Effector CD4-positive, alpha-beta T cell (primary cell): Measurements from ENCODE around the gene SLC43A2.
"Not testable (repeated sequence)": the region's sequence is repeated elsewhere in the genome, so short reads cannot be mapped to it uniquely, and the experiment has no call there.

ENCODE experiments used
- DNase-seq: peaks from one replicate; pipeline ENCODE4 v3.0.0-alpha.2; 2020
- total RNA-seq: gene quantifications from one replicate; lab custom pipeline; 2026; lab: John Stamatoyannopoulos, UW

SLC43A2 gene
- 8.3 reads per million, percentile 28 among the genes with 10 or more reads in this experiment for total RNA-seq

GRCh38 chr17:1627982-1628855 lies at the start of gene SLC43A2:
SLC43A2 (minus strand) TSS chr17:1628834; CDS start chr17:1627874, 960 bp downstream.
- DNase-seq = peak; percentile 67

DNA sequence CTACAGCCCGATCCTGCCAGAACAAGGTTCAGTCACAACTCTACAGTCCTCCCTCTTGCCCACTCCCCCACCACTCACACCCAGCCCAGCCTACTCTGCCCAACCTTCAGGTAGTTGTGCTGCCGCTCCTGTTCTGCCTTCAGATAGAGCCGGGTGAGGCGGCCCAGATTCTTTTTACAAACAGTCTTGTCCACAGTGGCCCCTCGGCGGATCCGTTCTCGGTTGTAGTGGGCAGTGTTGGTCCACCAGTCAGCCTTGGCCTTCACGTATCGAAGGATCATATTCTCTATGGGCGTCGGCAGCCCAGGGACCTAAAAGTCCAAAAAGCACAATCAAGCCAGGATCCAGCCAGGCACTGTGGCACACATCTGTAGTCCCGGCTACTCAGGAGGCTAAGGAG lies 47.8 kb upstream of the SLC43A2 start:
- no peak for DNase-seq

- peak; percentile 14 for DNase-seq
These were observed 44.6 kb upstream of the SLC43A2 start for GRCh38 chr17:1673041-1673785.

- not testable (repeated sequence) for DNase-seq
These were observed 35.3 kb upstream of the SLC43A2 start for GRCh38 chr17:1663934-1664333.

DNA sequence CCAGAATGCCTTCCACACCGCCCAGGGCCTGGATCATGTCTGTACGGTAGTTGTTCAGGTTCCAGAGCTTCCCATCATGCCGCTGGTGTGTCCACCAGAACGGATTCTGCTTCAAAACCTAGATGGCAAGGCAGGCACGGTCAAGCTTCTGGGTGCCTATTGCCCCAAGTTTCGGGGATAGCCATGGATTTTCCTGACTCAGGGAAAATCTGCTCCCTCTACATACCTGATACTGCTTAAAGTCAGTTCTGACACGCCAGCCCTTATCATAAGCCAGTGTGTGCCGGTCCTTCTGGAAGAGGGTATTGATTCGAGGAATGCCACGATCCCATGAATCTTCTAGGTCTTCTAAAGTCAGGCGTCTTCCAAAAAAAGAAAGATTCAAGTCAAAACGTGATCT lies 32.4 kb upstream of the SLC43A2 start:
- DNase-seq = no peak

DNA sequence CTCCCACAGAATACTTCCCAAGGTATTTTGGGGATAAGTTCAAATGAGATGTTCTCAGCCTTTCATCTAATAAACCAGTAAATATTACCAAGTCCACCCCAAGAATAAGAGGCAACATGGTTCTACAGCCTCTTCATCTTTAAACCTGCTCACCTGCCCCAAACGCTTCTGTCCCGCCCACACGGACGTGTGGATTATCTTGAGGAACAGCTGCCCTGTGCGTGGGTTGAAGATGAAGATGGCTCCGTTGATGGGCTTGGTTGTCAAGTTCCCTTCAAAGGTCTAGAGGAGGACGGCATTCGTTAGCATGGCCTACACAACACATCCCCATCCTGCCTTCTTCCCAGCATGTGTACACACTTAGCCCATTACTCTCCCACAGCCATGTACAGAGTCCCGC lies 29.5 kb upstream of the SLC43A2 start:
- DNase-seq = no peak

DNA sequence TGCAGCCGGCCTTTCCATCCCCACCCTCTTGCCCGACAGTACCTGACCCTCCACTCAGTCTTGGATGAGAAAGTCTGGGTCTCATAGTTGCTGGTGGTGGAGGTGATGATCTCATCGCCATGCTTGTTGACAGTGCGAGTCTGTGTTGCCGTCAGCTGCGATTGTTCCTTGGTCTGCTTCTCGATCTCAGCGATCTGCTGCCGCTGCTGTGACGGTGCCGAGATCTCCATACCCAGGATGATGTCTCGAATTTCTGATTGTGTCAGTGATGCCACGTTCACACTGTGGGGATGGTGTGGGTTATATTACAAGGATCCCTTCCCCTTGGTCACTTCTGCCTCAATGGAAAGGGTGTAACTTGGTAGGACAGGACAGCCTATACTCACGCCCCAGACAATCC lies 25.1 kb upstream of the SLC43A2 start:
- no peak for DNase-seq

GRCh38 chr17:1652794-1653193 lies 24.2 kb upstream of the SLC43A2 start:
- not testable (repeated sequence) for DNase-seq

DNA sequence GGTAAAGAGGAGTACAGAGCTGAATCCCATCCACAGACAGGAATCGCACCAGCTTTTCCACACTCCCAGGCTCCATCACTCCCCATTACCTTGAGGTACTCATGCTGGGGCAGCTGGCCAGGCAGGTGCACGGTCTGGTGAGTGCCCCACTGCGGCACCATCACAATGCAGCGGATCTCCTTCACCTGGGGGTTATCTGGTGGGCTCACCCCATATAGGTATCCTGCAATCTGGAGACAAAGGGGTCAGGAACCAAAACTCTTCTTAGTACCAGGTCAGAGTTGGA lies 22.9 kb upstream of the SLC43A2 start:
- DNase-seq = no peak

DNA sequence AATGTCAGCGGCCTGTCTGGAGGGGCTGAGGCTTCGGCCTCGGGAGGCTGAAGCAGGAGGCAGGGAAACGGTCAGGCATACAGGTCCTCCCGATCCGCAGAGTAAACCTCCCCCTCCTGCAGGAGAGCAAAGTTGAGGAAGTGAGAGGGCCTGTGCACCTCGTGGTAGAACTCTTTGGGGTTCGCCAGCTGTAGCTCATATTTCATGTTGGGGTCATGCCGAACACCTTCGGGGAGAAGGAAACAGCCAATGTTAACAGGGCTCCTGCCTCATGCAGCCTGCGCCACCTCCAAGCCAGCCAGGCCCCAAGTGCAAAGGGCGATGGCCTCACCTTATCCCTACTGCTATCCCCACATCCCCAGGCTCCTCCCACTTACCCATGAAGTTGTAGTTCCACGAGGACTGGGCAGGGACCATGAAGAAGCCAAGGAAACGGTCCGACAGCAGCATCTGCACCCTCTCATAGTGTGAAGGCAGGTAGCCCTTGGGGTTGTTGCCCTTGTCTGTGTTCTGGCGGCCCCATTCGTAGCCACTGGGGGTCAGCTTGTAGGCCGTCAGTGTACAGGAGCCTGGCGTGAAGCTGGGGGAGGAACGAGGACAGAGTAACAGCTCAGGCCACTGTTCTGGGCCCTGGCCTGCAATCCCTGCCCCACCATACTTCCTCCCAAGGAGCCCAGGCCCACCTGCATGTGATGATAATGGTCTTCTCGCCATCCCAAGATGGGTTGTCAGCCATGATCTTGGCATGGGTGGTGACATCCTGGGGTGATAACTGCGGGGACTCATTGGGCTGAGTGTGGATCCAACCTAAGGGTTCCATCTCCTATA lies 22.3 kb upstream of the SLC43A2 start:
- DNase-seq = no peak

DNA sequence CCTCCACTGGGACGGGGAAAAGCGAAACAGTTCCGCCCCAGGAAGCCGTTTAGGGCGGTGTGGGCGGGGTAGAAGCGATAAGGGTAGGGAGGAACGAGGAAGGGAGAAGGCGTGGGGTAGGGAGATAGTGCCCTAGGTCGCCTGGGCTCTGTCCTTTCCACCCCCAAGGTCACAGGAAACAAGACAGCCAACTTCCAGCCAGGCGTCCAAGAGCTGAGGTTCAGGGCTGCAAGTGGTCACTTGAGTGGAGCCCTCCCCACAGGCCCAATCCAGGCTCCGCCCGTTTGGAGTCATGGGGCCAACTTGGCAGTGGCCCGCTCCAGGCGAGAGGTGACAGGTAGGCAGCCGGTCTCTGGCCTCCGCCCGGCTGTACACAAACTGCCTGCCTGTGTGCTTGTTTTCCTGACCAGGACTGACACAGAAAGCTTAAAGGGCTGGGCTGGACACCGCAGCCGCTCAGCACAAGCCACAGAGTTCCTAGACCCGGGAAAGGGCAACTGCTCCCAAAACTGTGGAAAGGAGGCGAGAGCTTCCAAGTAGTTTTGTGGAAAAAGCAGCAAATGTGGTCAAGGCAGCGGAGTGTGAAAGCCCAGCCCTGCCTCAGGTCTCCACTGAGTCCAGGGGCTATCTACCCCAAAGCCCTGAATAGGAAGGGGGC lies 21.3 kb upstream of the SLC43A2 start, which contains the start of gene RILP:
Gene RILP, minus strand, starts transcription at position 23 of the 658 bp plus-strand sequence. CDS start 62 bp downstream, outside the sequence.
- no peak for DNase-seq

DNA sequence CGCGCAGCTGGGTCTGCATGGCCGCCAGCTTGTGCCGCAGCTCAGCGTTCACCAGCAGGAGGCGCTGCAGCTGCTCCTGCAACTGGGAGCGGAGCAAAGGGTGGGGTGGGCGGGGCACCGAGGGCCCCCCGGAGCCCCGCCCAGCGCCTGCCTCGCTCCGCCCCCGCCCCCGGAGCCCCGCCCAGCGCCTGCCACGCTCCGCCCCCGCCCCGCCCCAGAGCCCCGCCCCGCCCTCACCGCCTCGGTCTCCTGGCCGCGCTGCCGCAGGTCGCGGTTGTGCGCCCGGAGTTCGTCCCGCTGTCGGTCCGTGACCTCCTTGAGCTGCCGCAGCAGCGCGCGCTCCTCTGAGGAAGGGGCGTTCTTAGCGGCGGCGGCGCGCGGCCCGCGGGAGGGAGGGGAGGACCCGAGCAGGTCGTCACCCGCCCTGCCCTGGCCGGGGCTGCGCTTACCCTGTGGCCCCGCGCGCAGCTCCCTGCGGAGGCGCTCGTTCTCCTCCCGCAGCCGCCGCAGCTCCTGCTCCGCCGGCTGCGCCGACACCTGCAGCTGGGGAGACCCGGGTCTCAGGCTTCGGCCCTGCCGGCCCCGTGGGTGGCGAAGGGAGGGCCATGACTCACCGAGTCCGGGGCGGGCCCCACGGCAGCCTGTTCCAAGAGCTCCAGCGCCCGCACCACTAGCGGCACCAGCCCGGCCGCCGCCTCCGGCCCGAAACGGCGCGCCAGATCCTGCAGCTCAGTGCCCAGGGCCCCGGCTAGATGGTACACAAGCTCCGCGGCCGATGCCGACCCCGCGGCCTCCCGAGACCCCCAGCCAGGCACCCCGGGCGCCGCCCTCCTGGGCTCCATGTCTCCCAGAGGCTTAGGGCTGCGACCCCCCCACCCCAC lies 20.6 kb upstream of the SLC43A2 start:
- DNase-seq = peak; percentile 94

DNA sequence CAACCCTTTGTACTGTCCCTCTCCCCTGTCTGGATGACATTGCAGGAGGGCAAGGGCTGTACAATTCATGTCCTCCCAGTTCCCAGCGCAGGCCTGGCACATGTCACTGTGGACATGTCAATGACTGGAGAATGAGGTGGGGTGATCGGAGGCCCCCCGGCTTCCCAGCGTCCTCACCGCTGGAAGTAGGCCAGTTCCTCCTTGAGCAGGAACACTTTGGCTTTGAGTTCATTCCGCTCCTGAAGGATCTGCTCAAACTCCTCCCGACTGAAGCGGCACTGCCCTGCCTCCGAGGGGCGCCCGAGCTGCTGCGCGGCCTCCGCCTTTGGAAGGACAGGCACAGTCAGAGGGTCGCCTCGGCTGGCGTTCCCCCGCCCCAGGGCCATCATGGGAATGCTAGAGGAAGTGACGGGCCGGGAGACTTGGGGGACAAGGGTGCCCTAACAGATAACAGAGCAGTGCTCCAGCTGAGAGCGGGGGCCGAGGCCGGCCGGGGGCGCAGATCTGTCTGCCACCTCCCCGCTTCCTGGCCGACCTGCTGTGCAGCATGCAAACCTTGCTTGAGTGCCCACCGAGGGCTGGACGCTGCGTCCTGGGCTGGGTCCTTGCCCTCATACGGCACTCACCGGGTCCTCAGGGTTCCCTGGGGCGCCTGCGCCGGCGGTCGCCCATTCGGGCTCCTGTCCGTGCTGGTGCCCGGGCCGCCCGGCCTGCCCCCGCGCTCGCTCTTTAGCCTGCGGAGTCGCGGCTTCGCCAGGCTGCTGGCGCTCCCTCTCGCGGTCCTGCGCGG lies 19.7 kb upstream of the SLC43A2 start:
- no peak for DNase-seq

GRCh38 chr17:1647802-1648171 lies 19.2 kb upstream of the SLC43A2 start:
- DNase-seq = no peak

DNA sequence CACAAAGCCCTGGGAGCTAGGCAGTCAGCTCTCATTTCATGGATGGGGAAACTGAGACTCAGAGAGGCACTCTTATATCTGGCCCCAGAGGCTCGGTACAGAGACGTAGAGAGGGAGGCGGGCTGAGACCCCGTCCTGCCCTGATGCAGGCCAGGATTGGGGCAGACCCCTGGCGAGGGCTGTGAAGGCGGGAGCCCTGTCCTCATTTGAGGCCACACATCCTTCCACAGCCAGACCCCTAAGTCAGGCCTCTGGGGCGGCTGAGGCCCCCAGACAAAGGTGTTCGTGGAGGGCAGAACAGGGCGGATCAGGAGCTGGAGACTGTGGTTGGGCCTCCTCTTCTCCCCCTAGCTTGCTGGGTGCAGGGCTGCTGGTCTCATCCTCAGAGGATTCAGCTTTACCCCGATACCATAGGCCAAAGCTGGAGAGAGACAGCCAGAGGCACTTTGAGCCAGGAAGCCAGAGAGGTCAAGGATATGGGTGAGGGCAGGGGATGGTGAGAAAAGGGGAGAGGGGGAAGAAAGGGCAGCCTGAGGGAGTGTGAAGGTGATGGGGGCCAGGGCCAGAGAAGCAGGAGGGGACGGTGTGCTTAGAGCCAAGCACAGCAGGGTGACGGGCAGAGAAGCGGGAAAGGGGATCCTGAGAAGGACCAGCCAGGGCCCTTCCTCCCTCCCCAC lies 17.7 kb upstream of the SLC43A2 start:
- DNase-seq = no peak

DNA sequence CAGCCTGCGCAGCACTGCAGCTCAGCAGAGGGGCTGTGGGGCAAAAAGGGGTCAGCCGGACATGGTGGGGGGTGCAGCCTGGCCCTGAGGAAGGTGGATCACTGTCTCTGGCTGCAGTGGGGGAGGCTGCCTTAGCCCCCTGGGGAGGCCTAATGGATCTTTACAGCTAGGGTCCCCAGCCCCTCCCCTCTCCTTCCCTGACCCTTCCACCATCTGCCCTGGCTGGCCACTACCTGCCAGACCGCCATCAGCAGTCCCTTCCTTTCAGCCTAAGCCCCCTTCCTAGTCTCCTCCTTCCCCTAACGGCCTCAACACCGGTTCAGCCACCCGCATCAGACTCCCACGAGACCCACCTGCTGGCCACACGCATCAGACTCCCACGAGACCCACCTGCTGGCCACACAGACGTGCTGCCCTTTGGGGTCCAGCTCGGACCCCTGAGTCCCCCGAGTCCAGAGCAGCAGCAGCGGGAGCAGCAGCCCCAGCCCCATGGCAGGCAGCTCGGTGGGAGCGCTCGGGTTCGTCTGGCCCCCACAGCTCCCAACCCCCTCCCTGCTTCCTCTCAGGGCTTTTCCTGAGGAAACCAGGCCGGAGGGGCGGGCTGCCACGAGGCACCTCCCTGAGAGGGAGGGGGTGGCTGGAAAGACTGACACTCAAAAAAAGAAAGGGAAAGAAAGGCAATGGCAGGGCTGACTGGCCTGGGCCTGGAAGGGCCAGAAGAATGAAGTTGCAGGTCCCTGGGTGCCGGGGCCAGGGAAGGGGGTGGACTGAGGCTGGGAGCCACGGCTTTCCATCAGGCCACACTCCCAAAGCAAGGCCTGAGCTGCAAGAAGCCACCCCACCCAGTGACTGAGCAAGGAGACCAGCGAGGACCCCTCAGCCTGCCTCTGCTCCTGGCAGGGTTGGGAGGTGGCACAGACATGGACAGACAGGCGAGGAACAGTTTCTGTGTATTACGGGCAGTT lies 16.9 kb upstream of the SLC43A2 start, which contains the start of gene SCARF1:
Gene SCARF1, minus strand, starts transcription at position 526 of the 965 bp plus-strand sequence. Its CDS starts 35 bp downstream, at position 491.
- no peak for DNase-seq

- DNase-seq = no peak
These were observed 16.0 kb upstream of the SLC43A2 start for GRCh38 chr17:1644493-1645206.

GRCh38 chr17:1643999-1644492 lies 15.4 kb upstream of the SLC43A2 start:
- no peak for DNase-seq
